SK-N-SH (cell line): ENCODE data around the gene CCNG2.

Experiments used
- CTCF ChIP-seq: fragments of 200-600 bp; sonication (generic); IDR thresholded peaks from 2 replicates; pipeline ENCODE4 v1.6.1; 2017; ENCODE audit warnings: antibody characterized with exemption, mild to moderate bottlenecking, moderate library complexity
- EZH2phosphoT487 ChIP-seq: fragments of 200-600 bp; sonication (generic); IDR thresholded peaks from 2 replicates; pipeline ENCODE4 v1.6.1; 2017; ENCODE audit warnings: low read depth, mixed run types, mild to moderate bottlenecking, antibody characterized with exemption, moderate library complexity, borderline replicate concordance
- FOXJ3 ChIP-seq: sonication (generic); formaldehyde crosslinking; IDR thresholded peaks from 2 replicates; pipeline ENCODE4 v1.5.1; 2020; ENCODE audit warnings: mild to moderate bottlenecking, missing genetic modification reagents
- FOXM1 ChIP-seq: IDR thresholded peaks from 2 replicates; pipeline ENCODE4 v1.4.0; 2012; ENCODE audit warnings: low read depth, mild to moderate bottlenecking
- POLR2AphosphoS5 ChIP-seq: IDR thresholded peaks from 2 replicates; pipeline ENCODE4 v1.6.1; 2012; ENCODE audit warnings: low read depth, low read length
- SMC3 ChIP-seq: IDR thresholded peaks from 2 replicates; pipeline ENCODE4 v1.6.1; 2012; ENCODE audit warnings: low read depth, low read length, improper control_type of control experiment
- TAF1 ChIP-seq: IDR thresholded peaks from 2 replicates; pipeline ENCODE4 v1.6.1; 2012; ENCODE audit warnings: low read depth, mild to moderate bottlenecking, low read length, moderate library complexity, borderline replicate concordance

- no peak for TF ChIP-seq CTCF
- no peak for TF ChIP-seq TAF1
- no peak for TF ChIP-seq EZH2phosphoT487
- TF ChIP-seq FOXJ3 (CRISPR knock-in tag) = no peak
- TF ChIP-seq FOXM1 = no peak
- TF ChIP-seq POLR2AphosphoS5 = no peak
- TF ChIP-seq SMC3 = no peak
Measured at GRCh38 chr4:77177199-77177598, 20.2 kb downstream of the CCNG2 start.
